A549 (cell line): ENCODE data around the gene RNF144A. TPM values are rescaled to one million over a fixed set of nuclear protein-coding genes. Genes with fewer than 3 reads are reported as not detected.

Experiments
- ATAC-seq, 2 experiments: fragments of 200-7000 bp in 1 of 2; fragments of >200 bp in 1 of 2; cut with Nextera tagmentation in 1 of 2; cut with Tn5 transposase in 1 of 2; 3 replicates each; pipeline versions ENCODE4 v1.8.0 to v1.9.1; 2018 to 2020; ENCODE audit warnings: mild to moderate bottlenecking in 1 of 2, moderate library complexity in 1 of 2
- CTCF ChIA-PET: fragments of 300-600 bp; sonication (Branson Sonifier 250); formaldehyde crosslinking; extraction: SDS; loops from one replicate; lab custom pipeline; 2021; ENCODE audit warnings: antibody characterized with exemption, inconsistent platforms; lab: Yijun Ruan, JAX
- POLR2A ChIA-PET: fragments of 350-600 bp; formaldehyde crosslinking; extraction: SDS; loops from one replicate; lab custom pipeline; 2021; ENCODE audit warnings: antibody characterized with exemption, inconsistent platforms; lab: Yijun Ruan, JAX
- DNase-seq, 2 experiments: peaks; one replicate each; pipeline versions ENCODE4 v3.0.0 to v3.0.0-alpha.2; 2011 to 2016; ENCODE audit warnings: low read depth in 1 of 2, low spot score in 1 of 2
- FAIRE-seq: peaks from 2 replicates; lab custom pipeline; 2011; peaks lifted over from hg19 to GRCh38; lab: Jason Lieb, UNC
- H3K27ac ChIP-seq, 2 experiments: fragments of >200 bp; sonication (Bioruptor Twin); formaldehyde crosslinking; 3 replicates each; pipeline ENCODE4 v1.5.1; 2016 to 2017
- H3K4me1 ChIP-seq: fragments of >200 bp; sonication (Bioruptor Twin); formaldehyde crosslinking; 3 replicates; pipeline ENCODE4 v1.6.1; 2016
- H3K4me2 ChIP-seq: fragments of >200 bp; sonication (Bioruptor Twin); formaldehyde crosslinking; 3 replicates; pipeline ENCODE4 v1.6.1; 2016
- H3K4me3 ChIP-seq: fragments of >200 bp; sonication (Bioruptor Twin); formaldehyde crosslinking; 3 replicates; pipeline ENCODE4 v1.5.1; 2016
- H3K9me3 ChIP-seq: fragments of >200 bp; sonication (Bioruptor Twin); formaldehyde crosslinking; 3 replicates; pipeline ENCODE4 v1.6.1; 2016
- ATOH8 ChIP-seq: fragments of 250-450 bp; sonication (Bioruptor Pico); IDR thresholded peaks from 2 replicates; pipeline ENCODE4 v1.5.0; 2020; ENCODE audit warnings: low read depth, mild to moderate bottlenecking, moderate library complexity
- BCL3 ChIP-seq: fragments of >200 bp; sonication (Bioruptor Twin); formaldehyde crosslinking; IDR thresholded peaks from 3 replicates; pipeline ENCODE4 v1.6.1; 2016
- BHLHE40 ChIP-seq: IDR thresholded peaks from 2 replicates; pipeline ENCODE4 v1.6.1; 2012; ENCODE audit warnings: low read depth, low read length, inconsistent platforms
- CHD2 ChIP-seq: fragments of 150-350 bp; IDR thresholded peaks from 2 replicates; pipeline ENCODE4 v1.6.1; 2014; ENCODE audit warnings: low read length; ENCODE audit not compliant: partially characterized antibody
- CTCF ChIP-seq: fragments of >200 bp; sonication (Bioruptor Twin); formaldehyde crosslinking; IDR thresholded peaks from 3 replicates; pipeline ENCODE4 v1.5.1; 2016
- EHF ChIP-seq: fragments of 250-450 bp; sonication (Bioruptor Pico); IDR thresholded peaks from 2 replicates; pipeline ENCODE4 v1.5.0; 2020; ENCODE audit warnings: mild to moderate bottlenecking
- ESRRA ChIP-seq: fragments of 150-350 bp; IDR thresholded peaks from 2 replicates; pipeline ENCODE4 v1.6.1; 2014; ENCODE audit warnings: mild to moderate bottlenecking, low read length, borderline replicate concordance
- FOSB ChIP-seq: fragments of 250-450 bp; sonication (Bioruptor Pico); IDR thresholded peaks from 2 replicates; pipeline ENCODE4 v1.5.0; 2020; ENCODE audit warnings: mild to moderate bottlenecking, moderate library complexity
- HDAC2 ChIP-seq: fragments of 200-600 bp; sonication (generic); IDR thresholded peaks from 2 replicates; pipeline ENCODE4 v1.6.1; 2016
- HES2 ChIP-seq: fragments of >200 bp; sonication (Bioruptor Twin); formaldehyde crosslinking; IDR thresholded peaks from 2 replicates; pipeline ENCODE4 v1.6.1; 2016
- HOXA7 ChIP-seq: fragments of 250-450 bp; sonication (Bioruptor Pico); IDR thresholded peaks from 2 replicates; pipeline ENCODE4 v1.5.0; 2020; ENCODE audit warnings: mild to moderate bottlenecking, moderate library complexity
- HOXB5 ChIP-seq: fragments of 250-450 bp; sonication (Bioruptor Pico); IDR thresholded peaks from 2 replicates; pipeline ENCODE4 v1.5.0; 2020; ENCODE audit warnings: mild to moderate bottlenecking, moderate library complexity
- MAFK ChIP-seq: fragments of 450-650 bp; IDR thresholded peaks from 2 replicates; pipeline ENCODE4 v1.6.1; 2014; ENCODE audit not compliant: partially characterized antibody
- MAX ChIP-seq: IDR thresholded peaks from 2 replicates; pipeline ENCODE4 v1.6.1; 2012
- NPAS2 ChIP-seq: fragments of 250-450 bp; sonication (Bioruptor Pico); IDR thresholded peaks from 2 replicates; pipeline ENCODE4 v1.8.0; 2022; ENCODE audit warnings: mild to moderate bottlenecking, moderate library complexity, borderline replicate concordance
- RNF2 ChIP-seq: fragments of 200-600 bp; sonication (generic); IDR thresholded peaks from 2 replicates; pipeline ENCODE4 v1.6.1; 2016; ENCODE audit warnings: low read depth, mild to moderate bottlenecking, antibody characterized with exemption, moderate library complexity, borderline replicate concordance
- TFCP2L1 ChIP-seq: fragments of 250-450 bp; sonication (Bioruptor Pico); IDR thresholded peaks from 2 replicates; pipeline ENCODE4 v1.5.0; 2021; ENCODE audit warnings: mild to moderate bottlenecking
- TP53 ChIP-seq: fragments of 250-450 bp; sonication (Bioruptor Pico); IDR thresholded peaks from 2 replicates; pipeline ENCODE4 v1.5.0; 2021; ENCODE audit warnings: mild to moderate bottlenecking, moderate library complexity
- ZFP36 ChIP-seq: fragments of 450-650 bp; IDR thresholded peaks from 2 replicates; pipeline ENCODE4 v1.6.1; 2014; ENCODE audit warnings: borderline replicate concordance; ENCODE audit not compliant: partially characterized antibody
- ZNF302 ChIP-seq: fragments of 250-450 bp; sonication (Bioruptor Pico); IDR thresholded peaks from 2 replicates; pipeline ENCODE4 v1.9.0; 2021; ENCODE audit warnings: inconsistent platforms, mild to moderate bottlenecking, moderate library complexity
- ZSCAN20 ChIP-seq: fragments of 250-450 bp; sonication (Bioruptor Pico); IDR thresholded peaks from 2 replicates; pipeline ENCODE4 v1.8.0; 2022; ENCODE audit warnings: mild to moderate bottlenecking, moderate library complexity
- WGBS: methylation state at CpG from one replicate; pipeline ENCODE4 v1.1.6; 2017; ENCODE audit errors: missing lambda C conversion rate; 5-methylcytosine and 5-hydroxymethylcytosine counted together
- polyA plus RNA-seq, 4 experiments: library from polyadenylated mRNA; depleted of rRNA in 3 of 4; stranded (reverse); fragments of >200 nt; fragmentation: RNase III in 1 of 4; extraction: RNeasy Plus Mini Kit Qiagen cat#74134 plus additional on column Dnase treatment in 1 of 4; gene quantifications; 2 replicates in 3 of 4; 3 replicates in 1 of 4; pipeline ENCODE4 v1.2.3, GENCODE V29; 2011 to 2017

Gene RNF144A
- polyA plus RNA-seq, 2 of the 4 experiments (the other 2 are of a cell fraction): 4.4 to 9.6 TPM

- no peak for FAIRE-seq
- no peaks in the 10 kb centered on the region for H3K9me3 ChIP-seq
- no peak for ATAC-seq
- 56% methylated on average over 15 of the region's 15 CpGs for WGBS
- no peak overlapping the region for H3K4me3 ChIP-seq
- H3K4me2 ChIP-seq: no peak overlapping the region
- H3K27ac ChIP-seq: no peak overlapping the region
- POLR2A ChIA-PET: no interaction called here
- TF ChIP-seq MAX (no peak), CHD2 (no peak), BCL3 (no peak), NPAS2 (no peak)
- no peaks in the 10 kb centered on the region for H3K4me1 ChIP-seq
- CTCF ChIA-PET: interaction anchor here (1.1 to 3.6 kb wide), 11 partner anchors 8 to 199 kb away, joined by 3 to 44 read pairs (median 15); partner anchors contain the start of gene RNF144A
- DNase-seq: no peak
These were observed 128.7 kb downstream of the RNF144A start for GRCh38 chr2:7045601-7046590.

- POLR2A ChIA-PET: no interaction called here
- no peak for ATAC-seq
- DNase-seq: no peak
- Histone ChIP-seq H3K9me3 (no peaks in the 10 kb centered on the region), H3K4me3 (no peak overlapping the region)
- WGBS: 48% methylated on average over 3 of the region's 3 CpGs
- TF ChIP-seq HOXB5 (CRISPR knock-in tag): no peak
- TF ChIP-seq ESRRA: no peak
- no peak for TF ChIP-seq ZSCAN20 (CRISPR knock-in tag)
- TF ChIP-seq FOSB (CRISPR knock-in tag): no peak
- no peak for TF ChIP-seq HOXA7 (CRISPR knock-in tag)
- TF ChIP-seq HES2: no peak
- TF ChIP-seq HDAC2: no peak
- no peak for TF ChIP-seq CTCF
- no peak for TF ChIP-seq EHF
- TF ChIP-seq TP53 (CRISPR knock-in tag): no peak
- no peak for TF ChIP-seq MAFK
- TF ChIP-seq ZFP36: no peak
- TF ChIP-seq, all 56 proteins: peak for 0
- Histone ChIP-seq H3K4me2 (no peak overlapping the region), H3K27ac (no peak overlapping the region), H3K4me1 (no peaks in the 10 kb centered on the region)
- CTCF ChIA-PET: interaction anchor here (0.6 to 2.6 kb wide), 3 partner anchors 10 to 48 kb away, joined by 3 to 15 read pairs (median 3); no protein-coding TSS in a partner anchor
- FAIRE-seq: no peak
These were observed 130.4 kb downstream of the RNF144A start for GRCh38 chr2:7047661-7048060.

- ATAC-seq: no peak
- TF ChIP-seq TFCP2L1 (CRISPR knock-in tag) (no peak), HDAC2 (no peak), CTCF (no peak), BHLHE40 (no peak), ESRRA (no peak), HOXA7 (CRISPR knock-in tag) (no peak), ATOH8 (CRISPR knock-in tag) (no peak), ZNF302 (no peak), RNF2 (no peak)
- TF ChIP-seq, all 56 proteins: peak for 0
- Histone ChIP-seq H3K4me3 (no peak overlapping the region), H3K4me2 (no peak overlapping the region), H3K27ac (no peak overlapping the region), H3K9me3 (no peaks in the 10 kb centered on the region), H3K4me1 (no peaks in the 10 kb centered on the region)
- CTCF ChIA-PET: interaction anchor here (1.1 to 3.2 kb wide), 2 partner anchors 9 to 12 kb away, joined by 3 to 13 read pairs; no protein-coding TSS in a partner anchor
- 50% methylated on average over 4 of the region's 4 CpGs for WGBS
- no peak for DNase-seq
- no peak for FAIRE-seq
- POLR2A ChIA-PET: no interaction called here
These were observed 131.6 kb downstream of the RNF144A start for GRCh38 chr2:7048762-7049294.
